Osteoblast (primary cell): Measurements from ENCODE around the gene GLUD1. TPM values are rescaled to one million over a fixed set of nuclear protein-coding genes. Genes with fewer than 3 reads are reported as not detected.
"Not testable (repeated sequence)": the region's sequence is repeated elsewhere in the genome, so short reads cannot be mapped to it uniquely, and the experiment has no call there.

Source experiments
- DNase-seq: peaks from one replicate; pipeline ENCODE4 v3.0.0; 2011; ENCODE audit warnings: low spot score, mixed read lengths; ENCODE audit not compliant: insufficient read length; ENCODE audit errors: missing footprints
- H2AFZ ChIP-seq: 2 replicates; pipeline ENCODE4 v1.6.0; 2011; ENCODE audit warnings: mild to moderate bottlenecking, low read length
- H3K27ac ChIP-seq: 2 replicates; pipeline ENCODE4 v1.5.1; 2011; ENCODE audit warnings: mild to moderate bottlenecking, low read depth, low read length, moderate library complexity
- H3K27me3 ChIP-seq: 2 replicates; pipeline ENCODE4 v1.6.0; 2012; ENCODE audit warnings: mild to moderate bottlenecking, control low read depth, inconsistent platforms, low read length, moderate library complexity; ENCODE audit not compliant: insufficient read depth
- H3K36me3 ChIP-seq: 2 replicates; pipeline ENCODE4 v1.5.1; 2011; ENCODE audit warnings: mild to moderate bottlenecking, low read length, control low read depth, moderate library complexity; ENCODE audit not compliant: insufficient read depth
- H3K4me1 ChIP-seq: 2 replicates; pipeline ENCODE4 v1.5.1; 2011; ENCODE audit warnings: mild to moderate bottlenecking, low read length, control low read depth, moderate library complexity; ENCODE audit not compliant: insufficient read depth
- H3K4me2 ChIP-seq: 2 replicates; pipeline ENCODE4 v1.6.0; 2011; ENCODE audit warnings: mild to moderate bottlenecking, low read length; ENCODE audit not compliant: insufficient read depth
- H3K4me3 ChIP-seq: fragments of 200-600 bp; sonication (generic); 3 replicates; pipeline ENCODE4 v1.5.1; 2012; ENCODE audit warnings: mild to moderate bottlenecking, low read length, inconsistent platforms; ENCODE audit not compliant: insufficient read depth
- H3K79me2 ChIP-seq: 2 replicates; pipeline ENCODE4 v1.6.0; 2012; ENCODE audit warnings: mild to moderate bottlenecking, low read length, control low read depth, inconsistent platforms; ENCODE audit not compliant: insufficient read depth
- H3K9me3 ChIP-seq: 2 replicates; pipeline ENCODE4 v1.5.1; 2011; ENCODE audit warnings: low read depth, low read length, control low read depth
- H4K20me1 ChIP-seq: 2 replicates; pipeline ENCODE4 v1.6.0; 2012; ENCODE audit warnings: mild to moderate bottlenecking, low read length, control low read depth; ENCODE audit not compliant: insufficient read depth
- total RNA-seq: library from RNA; depleted of rRNA; stranded (reverse); fragments of >200 nt; gene quantifications from 2 replicates; pipeline ENCODE4 v1.2.3, GENCODE V29; 2012
- TF ChIP-seq, protein P1 (sequence below): IDR thresholded peaks from 2 replicates; pipeline ENCODE4 v1.5.1; 2011; ENCODE audit warnings: mild to moderate bottlenecking, low read depth, low read length, moderate library complexity; ENCODE audit errors: extremely low read depth

Gene GLUD1
- total RNA-seq, 1 donor: 221 TPM

DNA sequence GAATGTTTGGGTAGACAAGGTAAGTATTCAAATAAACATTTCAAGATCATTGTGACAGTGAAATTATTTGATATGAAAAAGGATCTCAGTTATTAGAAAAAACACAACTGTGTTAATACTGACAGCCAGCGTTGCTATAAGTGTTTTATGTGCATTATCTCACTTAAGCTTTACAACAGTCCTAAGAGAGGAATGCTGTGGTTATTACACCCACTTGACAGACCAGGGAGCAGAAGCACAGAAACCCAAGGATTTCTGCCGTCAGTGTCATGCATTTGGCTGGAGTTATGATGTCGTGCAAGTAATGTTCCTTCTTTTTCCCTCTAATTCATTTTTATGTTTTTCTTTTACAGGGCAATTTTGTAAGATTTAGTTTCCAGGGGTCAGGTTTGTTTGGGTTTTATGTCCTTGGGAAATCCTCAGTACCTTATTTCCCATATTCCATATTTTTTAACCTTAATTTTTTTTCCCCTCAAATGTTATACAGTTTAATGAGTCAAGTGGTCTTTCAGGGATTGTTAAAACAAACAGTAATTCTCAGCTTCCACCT lies 33.0 kb upstream of the GLUD1 start:
- H3K4me1 ChIP-seq, H3K9me3 ChIP-seq, H2AFZ ChIP-seq, DNase-seq, H3K27me3 ChIP-seq, H4K20me1 ChIP-seq, H3K4me2 ChIP-seq, H3K4me3 ChIP-seq, H3K79me2 ChIP-seq, H3K36me3 ChIP-seq: not testable (repeated sequence)
- H3K27ac ChIP-seq: peak overlapping the region; percentile 37

DNA sequence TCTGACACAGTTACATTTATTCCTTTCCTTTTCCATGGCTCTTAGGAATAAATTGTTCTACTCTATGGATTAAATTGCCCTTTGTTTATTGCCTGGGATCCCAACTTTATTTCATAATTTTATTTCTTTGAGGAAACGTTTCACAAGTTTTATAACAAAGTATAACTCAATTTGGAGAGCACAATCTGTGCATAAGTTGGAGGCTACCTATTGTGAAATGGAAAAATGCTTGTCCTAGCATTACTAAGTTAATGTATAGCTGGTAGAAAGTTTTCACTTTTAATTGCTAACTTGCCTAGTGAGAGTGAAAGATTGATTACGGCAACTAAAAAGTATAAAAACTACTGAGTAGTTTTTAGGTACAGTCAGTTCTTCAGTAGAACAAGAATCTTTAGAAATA lies 32.4 kb upstream of the GLUD1 start:
- not testable (repeated sequence) for H3K27ac ChIP-seq, H3K9me3 ChIP-seq, H2AFZ ChIP-seq, H4K20me1 ChIP-seq, H3K27me3 ChIP-seq, DNase-seq, H3K79me2 ChIP-seq, H3K4me3 ChIP-seq, H3K36me3 ChIP-seq, H3K4me1 ChIP-seq, H3K4me2 ChIP-seq

DNA sequence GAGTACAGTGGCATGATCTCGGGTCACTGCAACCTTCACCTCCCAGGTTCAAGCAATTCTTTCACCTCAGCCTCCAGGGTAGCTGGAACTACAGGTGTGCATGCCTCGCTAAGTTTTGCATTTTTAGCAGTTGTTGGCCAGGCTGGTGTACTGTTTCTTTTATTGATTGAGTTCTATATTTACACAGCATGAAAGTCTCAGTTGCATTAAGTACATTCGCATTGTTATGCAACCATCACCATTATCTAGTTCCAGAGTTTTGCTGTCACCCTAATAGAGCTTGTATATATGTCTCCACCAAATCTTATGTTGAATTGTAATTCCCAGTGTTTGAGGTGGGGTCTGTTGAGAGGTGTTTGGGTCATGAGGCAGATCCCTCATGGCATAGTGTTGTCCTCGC lies 28.7 kb upstream of the GLUD1 start:
- not testable (repeated sequence) for H3K9me3 ChIP-seq, H2AFZ ChIP-seq, H3K79me2 ChIP-seq, H3K4me2 ChIP-seq, H3K27ac ChIP-seq, H4K20me1 ChIP-seq, DNase-seq, H3K27me3 ChIP-seq, H3K4me3 ChIP-seq, H3K4me1 ChIP-seq, H3K36me3 ChIP-seq

DNA sequence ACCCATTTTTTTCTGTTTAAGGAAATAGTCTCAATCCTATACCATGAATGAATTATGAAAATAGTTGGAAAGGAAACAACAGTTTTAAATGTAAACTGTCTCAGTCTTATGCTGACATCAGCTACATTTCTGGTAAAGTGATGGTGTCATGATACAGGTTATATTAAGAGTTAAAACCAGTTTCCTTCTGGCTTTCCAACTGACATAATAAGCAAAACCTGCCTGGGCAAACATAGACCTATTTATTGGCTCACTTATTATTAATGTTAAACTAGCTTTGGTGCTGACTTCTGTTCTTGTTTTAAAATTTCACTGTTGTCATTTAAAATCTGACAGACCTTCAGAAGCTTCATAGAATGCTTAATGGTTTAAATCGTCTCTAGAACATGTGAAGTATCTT lies 24.4 kb upstream of the GLUD1 start:
- not testable (repeated sequence) for H3K36me3 ChIP-seq, H3K4me1 ChIP-seq, H3K4me3 ChIP-seq, H4K20me1 ChIP-seq, DNase-seq, H3K9me3 ChIP-seq, H2AFZ ChIP-seq, H3K27ac ChIP-seq, H3K4me2 ChIP-seq, H3K27me3 ChIP-seq
- peaks cover 11% of the 10 kb centered on the region for H3K79me2 ChIP-seq

DNA sequence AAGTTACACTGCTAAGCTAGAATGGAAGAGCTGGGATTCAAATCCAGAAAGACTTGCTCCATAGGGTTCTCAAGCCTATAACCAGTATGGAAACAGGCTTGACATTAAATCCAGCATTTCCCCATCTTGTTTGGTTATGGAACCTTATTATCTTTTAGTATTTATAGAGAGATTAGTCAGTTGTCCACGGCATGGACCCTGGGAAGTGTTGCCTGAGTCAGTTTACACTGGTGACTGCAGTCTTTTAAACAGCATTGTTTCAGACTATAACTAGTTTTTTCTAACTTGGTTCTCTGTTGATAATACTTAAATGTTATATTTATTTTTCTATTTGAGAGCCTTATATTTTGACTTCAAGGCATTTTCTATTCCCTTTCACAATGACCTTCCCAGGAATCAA lies 23.5 kb upstream of the GLUD1 start:
- not testable (repeated sequence) for H3K9me3 ChIP-seq, H3K27me3 ChIP-seq, H3K4me1 ChIP-seq, DNase-seq, H3K36me3 ChIP-seq, H4K20me1 ChIP-seq, H3K27ac ChIP-seq, H3K4me2 ChIP-seq, H3K4me3 ChIP-seq, H3K79me2 ChIP-seq, H2AFZ ChIP-seq

DNA sequence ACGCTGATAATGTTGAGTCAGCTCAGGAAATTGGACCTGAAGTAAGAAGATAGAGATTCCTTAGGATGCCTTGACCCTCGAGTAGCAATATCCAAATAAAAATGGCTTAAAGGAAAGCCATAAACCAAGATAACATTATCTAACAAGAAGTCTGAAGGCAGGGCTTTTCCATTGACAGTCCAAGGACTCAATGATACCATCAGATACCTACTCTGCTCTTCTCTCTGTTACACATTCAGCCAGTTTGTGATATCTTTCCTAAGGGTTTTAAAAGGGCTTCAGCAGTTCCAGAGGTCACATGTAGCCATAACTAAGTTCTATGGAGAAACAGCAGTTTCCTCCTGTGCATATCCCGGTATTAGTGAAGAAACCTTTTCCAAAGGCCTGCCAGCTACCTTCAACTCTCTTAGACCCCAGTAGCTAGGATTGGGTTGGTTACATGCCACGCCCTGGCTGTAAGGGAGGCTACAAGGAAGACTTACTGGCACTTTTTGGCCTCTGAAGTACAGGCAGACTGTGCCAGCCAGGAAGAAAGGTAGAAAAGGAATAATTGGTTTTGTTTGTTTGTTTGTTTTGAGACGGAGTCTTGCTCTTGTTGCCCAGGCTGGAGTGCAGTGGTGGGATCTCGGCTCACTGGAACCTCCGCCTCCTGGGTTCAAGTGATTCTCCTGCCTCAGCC lies 10.9 kb upstream of the GLUD1 start:
- Histone ChIP-seq H3K4me3 (no peak overlapping the region), H2AFZ (no peak overlapping the region), H4K20me1 (peaks cover 4% of the 10 kb centered on the region), H3K79me2 (peaks cover 46% of the 10 kb centered on the region), H3K4me1 (no peaks in the 10 kb centered on the region), H3K36me3 (peaks cover 48% of the 10 kb centered on the region), H3K27ac (no peak overlapping the region), H3K4me2 (no peak overlapping the region), H3K27me3 (no peaks in the 10 kb centered on the region), H3K9me3 (no peaks in the 10 kb centered on the region)
- DNase-seq: no peak
- TF ChIP-seq, protein P1, sequence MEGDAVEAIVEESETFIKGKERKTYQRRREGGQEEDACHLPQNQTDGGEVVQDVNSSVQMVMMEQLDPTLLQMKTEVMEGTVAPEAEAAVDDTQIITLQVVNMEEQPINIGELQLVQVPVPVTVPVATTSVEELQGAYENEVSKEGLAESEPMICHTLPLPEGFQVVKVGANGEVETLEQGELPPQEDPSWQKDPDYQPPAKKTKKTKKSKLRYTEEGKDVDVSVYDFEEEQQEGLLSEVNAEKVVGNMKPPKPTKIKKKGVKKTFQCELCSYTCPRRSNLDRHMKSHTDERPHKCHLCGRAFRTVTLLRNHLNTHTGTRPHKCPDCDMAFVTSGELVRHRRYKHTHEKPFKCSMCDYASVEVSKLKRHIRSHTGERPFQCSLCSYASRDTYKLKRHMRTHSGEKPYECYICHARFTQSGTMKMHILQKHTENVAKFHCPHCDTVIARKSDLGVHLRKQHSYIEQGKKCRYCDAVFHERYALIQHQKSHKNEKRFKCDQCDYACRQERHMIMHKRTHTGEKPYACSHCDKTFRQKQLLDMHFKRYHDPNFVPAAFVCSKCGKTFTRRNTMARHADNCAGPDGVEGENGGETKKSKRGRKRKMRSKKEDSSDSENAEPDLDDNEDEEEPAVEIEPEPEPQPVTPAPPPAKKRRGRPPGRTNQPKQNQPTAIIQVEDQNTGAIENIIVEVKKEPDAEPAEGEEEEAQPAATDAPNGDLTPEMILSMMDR: no peak

DNA sequence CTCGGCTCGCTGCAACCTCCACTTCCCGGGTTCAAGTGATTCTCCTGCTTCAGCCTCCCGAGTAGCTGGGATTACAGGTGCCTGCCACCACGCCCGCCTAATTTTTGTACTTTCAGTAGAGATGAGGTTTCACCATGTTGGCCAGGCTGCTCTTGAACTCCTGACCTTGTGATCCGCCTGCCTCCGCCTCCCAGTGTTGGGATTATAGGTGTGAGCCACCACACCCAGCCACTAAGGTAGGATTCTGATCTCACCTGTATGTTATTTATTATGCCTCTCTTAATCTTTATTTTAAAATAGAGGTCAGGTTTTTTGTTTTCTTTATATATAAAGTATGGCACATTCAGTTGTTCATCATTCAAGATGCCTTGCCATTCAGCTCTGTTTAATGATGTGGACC lies 10.1 kb upstream of the GLUD1 start:
- not testable (repeated sequence) for H4K20me1 ChIP-seq, H3K4me3 ChIP-seq, DNase-seq, H2AFZ ChIP-seq, H3K4me2 ChIP-seq, H3K9me3 ChIP-seq, H3K27ac ChIP-seq, H3K4me1 ChIP-seq, H3K27me3 ChIP-seq
- Histone ChIP-seq H3K79me2 (peaks cover 52% of the 10 kb centered on the region), H3K36me3 (peaks cover 48% of the 10 kb centered on the region)
